Measurements from ENCODE around the gene ARMC8. TPM values are rescaled to one million over a fixed set of nuclear protein-coding genes. Genes with fewer than 3 reads are reported as not detected.

Gene ARMC8
- total RNA-seq, 1 donor from 2014 or later = 82.3 TPM

- intact Hi-C loops (cut with micrococcal nuclease) = loop anchor here (2.0 to 10.0 kb wide), 7 partner anchors 36 to 1989 kb away; partner anchors contain the start of genes MRPS22, MSL2, NCK1 and NME9
- H3K27ac Mint-ChIP-seq = no peak overlapping the region
- no peaks in the 10 kb centered on the region for H3K9me3 Mint-ChIP-seq
- ChIA-PET CTCF (interaction anchor here (1.1 to 1.2 kb wide), 2 partner anchors 13 to 729 kb away, joined by 3 to 4 read pairs; no protein-coding TSS in a partner anchor), POLR2A (interaction anchor here (1.0 to 2.7 kb wide), 3 partner anchors 12 to 391 kb away, joined by 3 to 42 read pairs (median 3); partner anchors contain the start of gene DBR1)
- DNase-seq (no peak), ATAC-seq (ENCODE audit: low read depth) (no peak)
- H3K36me3 Mint-ChIP-seq (ENCODE audit: low read depth) = peaks cover 14% of the 10 kb centered on the region
- H3K4me3 Mint-ChIP-seq = peak overlapping the region; percentile 92
- TF ChIP-seq CTCF (IDR thresholded peaks at IDR 0.05) = no peak
- peaks cover 5% of the 10 kb centered on the region for H3K27me3 Mint-ChIP-seq
- peaks cover 31% of the 10 kb centered on the region for H3K4me1 Mint-ChIP-seq
Observed at GRCh38 chr3:138186221-138186620, 880 bp upstream of the ARMC8 start.

- Mint-ChIP-seq H3K27ac (peak overlapping the region; percentile 99), H3K27me3 (peaks cover 5% of the 10 kb centered on the region), H3K36me3 (ENCODE audit: low read depth) (peaks cover 19% of the 10 kb centered on the region), H3K9me3 (no peaks in the 10 kb centered on the region), H3K4me3 (peak overlapping the region; percentile 92), H3K4me1 (peaks cover 37% of the 10 kb centered on the region)
- ChIA-PET POLR2A (interaction anchor here (0.5 to 2.7 kb wide), 6 partner anchors 13 to 1435 kb away, joined by 3 to 42 read pairs (median 6); partner anchors contain the start of genes DBR1 and STAG1), CTCF (interaction anchor here (1.1 to 1.2 kb wide), 3 partner anchors 13 to 728 kb away, joined by 3 to 6 read pairs (median 4); partner anchors contain the start of gene DBR1)
- DNase-seq = no peak
- peak; percentile 94 for ATAC-seq (ENCODE audit: low read depth)
- TF ChIP-seq CTCF (IDR thresholded peaks at IDR 0.05) = no peak
- intact Hi-C loops (cut with micrococcal nuclease) = loop anchor here (1.0 to 10.0 kb wide), 13 partner anchors 12 to 1990 kb away; partner anchors contain the start of genes CEP70, COPB2, DBR1 and MRPS22
Observed at GRCh38 chr3:138186803-138187295, 252 bp upstream of the ARMC8 start.

- intact Hi-C loops (cut with micrococcal nuclease) = loop anchor here (5.0 to 10.0 kb wide), 3 partner anchors 34 to 1326 kb away; partner anchors contain the start of genes MRPS22 and NCK1
- ATAC-seq (ENCODE audit: low read depth) = no peak
- DNase-seq = no peak
- Mint-ChIP-seq H3K27ac (peak overlapping the region; percentile 99), H3K36me3 (ENCODE audit: low read depth) (peaks cover 19% of the 10 kb centered on the region), H3K4me1 (peaks cover 37% of the 10 kb centered on the region), H3K4me3 (peak overlapping the region; percentile 92), H3K27me3 (peaks cover 5% of the 10 kb centered on the region), H3K9me3 (no peaks in the 10 kb centered on the region)
- ChIA-PET POLR2A (interaction anchor here (0.7 to 2.7 kb wide), 5 partner anchors 14 to 1991 kb away, joined by 3 to 42 read pairs (median 4); partner anchors contain the start of genes CEP70 and DBR1), CTCF (no interaction called here)
- TF ChIP-seq CTCF (IDR thresholded peaks at IDR 0.05) = no peak
Observed at GRCh38 chr3:138188013-138188730, 1.1 kb downstream of the ARMC8 start.

- no peaks in the 10 kb centered on the region for H3K9me3 Mint-ChIP-seq
- peaks cover 28% of the 10 kb centered on the region for H3K36me3 Mint-ChIP-seq (ENCODE audit: low read depth)
- no peak for DNase-seq
- no peaks in the 10 kb centered on the region for H3K27me3 Mint-ChIP-seq
- no peak for TF ChIP-seq CTCF (IDR thresholded peaks at IDR 0.05)
- H3K27ac Mint-ChIP-seq = no peak overlapping the region
- ATAC-seq (ENCODE audit: low read depth) = no peak
- H3K4me1 Mint-ChIP-seq = peaks cover 31% of the 10 kb centered on the region
- intact Hi-C loops (cut with micrococcal nuclease) = no loop called here
- POLR2A ChIA-PET = interaction anchor here (0.5 kb wide), 1 partner anchor 17 kb away, joined by 4 read pairs; no protein-coding TSS in a partner anchor
- H3K4me3 Mint-ChIP-seq = no peak overlapping the region
- CTCF ChIA-PET = no interaction called here
Observed at GRCh38 chr3:138195481-138195880, 8.4 kb downstream of the ARMC8 start.

- CTCF ChIA-PET = no interaction called here
- DNase-seq (no peak), ATAC-seq (ENCODE audit: low read depth) (no peak)
- no peaks in the 10 kb centered on the region for H3K27me3 Mint-ChIP-seq
- H3K36me3 Mint-ChIP-seq (ENCODE audit: low read depth) = peaks cover 24% of the 10 kb centered on the region
- intact Hi-C loops (cut with micrococcal nuclease) = no loop called here
- H3K4me1 Mint-ChIP-seq = peaks cover 27% of the 10 kb centered on the region
- H3K9me3 Mint-ChIP-seq = no peaks in the 10 kb centered on the region
- TF ChIP-seq CTCF (IDR thresholded peaks at IDR 0.05) = no peak
- POLR2A ChIA-PET = interaction anchor here (0.5 kb wide), 1 partner anchor 18 kb away, joined by 4 read pairs; no protein-coding TSS in a partner anchor
- H3K4me3 Mint-ChIP-seq = no peak overlapping the region
- H3K27ac Mint-ChIP-seq = no peak overlapping the region
Observed at GRCh38 chr3:138196023-138196422, 8.9 kb downstream of the ARMC8 start.
